A673 (cell line): Measurements from ENCODE around the gene MYO5A. TPM values are rescaled to one million over a fixed set of nuclear protein-coding genes. Genes with fewer than 3 reads are reported as not detected.

Experiments used
- BruUV-seq: library from RNA; stranded (reverse); fragments of 400-500 nt; replicated peaks from 2 replicates; lab custom pipeline; 2021; lab: Mats Ljungman, UMichigan
- CTCF ChIA-PET: fragments of 300-600 bp; sonication (Branson Sonifier 250); formaldehyde crosslinking; loops from one replicate; lab custom pipeline; 2022; ENCODE audit warnings: antibody characterized with exemption; lab: Charles Lee
- POLR2A ChIA-PET: fragments of 300-600 bp; sonication (Branson Sonifier 250); formaldehyde crosslinking; loops from one replicate; lab custom pipeline; 2022; ENCODE audit warnings: antibody characterized with exemption; ENCODE audit not compliant: low non-redundant PET; lab: Charles Lee
- DNase-seq: peaks from one replicate; pipeline ENCODE4 v3.0.0-alpha.2; 2015; ENCODE audit warnings: low spot score
- H3K27ac ChIP-seq: fragments of 200-600 bp; sonication (generic); 2 replicates; pipeline ENCODE4 v1.5.1; 2016; ENCODE audit warnings: mixed run types, low read depth, mild to moderate bottlenecking, mixed read lengths, antibody characterized with exemption, low read length; ENCODE audit not compliant: poor library complexity, severe bottlenecking
- H3K27me3 ChIP-seq: fragments of 200-600 bp; sonication (generic); replicated peaks from 2 replicates; pipeline ENCODE4 v1.6.1; 2017; ENCODE audit warnings: mixed run types, low read depth, mild to moderate bottlenecking, mixed read lengths, antibody characterized with exemption, low read length; ENCODE audit not compliant: insufficient read depth, poor library complexity
- H3K36me3 ChIP-seq: fragments of 200-600 bp; sonication (generic); 2 replicates; pipeline ENCODE4 v1.6.1; 2016; ENCODE audit warnings: mixed run types, mild to moderate bottlenecking, mixed read lengths, antibody characterized with exemption, low read length; ENCODE audit not compliant: insufficient read depth, poor library complexity, severe bottlenecking
- H3K4me1 ChIP-seq: fragments of 200-600 bp; sonication (generic); 2 replicates; pipeline ENCODE4 v1.6.1; 2017; ENCODE audit warnings: mixed run types, mild to moderate bottlenecking, mixed read lengths, antibody characterized with exemption, low read length; ENCODE audit not compliant: insufficient read depth, poor library complexity, severe bottlenecking
- H3K4me3 ChIP-seq: fragments of 200-600 bp; sonication (generic); 2 replicates; pipeline ENCODE4 v1.5.1; 2016; ENCODE audit warnings: low read depth, mixed run types, mild to moderate bottlenecking, mixed read lengths, low read length; ENCODE audit not compliant: poor library complexity, severe bottlenecking
- H3K9me3 ChIP-seq: fragments of 200-600 bp; sonication (generic); 2 replicates; pipeline ENCODE4 v1.6.1; 2016; ENCODE audit warnings: mixed run types, low read depth, mild to moderate bottlenecking, mixed read lengths, antibody characterized with exemption, low read length; ENCODE audit not compliant: poor library complexity, severe bottlenecking
- CTCF ChIP-seq: fragments of 300-800, 200-600 bp; sonication (generic); conservative IDR thresholded peaks from 2 replicates; pipeline ENCODE4 v1.5.1; 2017; ENCODE audit warnings: low read depth, mild to moderate bottlenecking, antibody characterized with exemption, low read length, moderate library complexity, mixed read lengths
- EZH2 ChIP-seq: fragments of 200-600 bp; sonication (generic); IDR thresholded peaks from 2 replicates; pipeline ENCODE4 v1.6.1; 2017; ENCODE audit warnings: borderline replicate concordance, low read depth, mild to moderate bottlenecking, mixed read lengths, antibody characterized with exemption, low read length; ENCODE audit not compliant: poor library complexity, severe bottlenecking
- intact Hi-C: fragments of 100-400 bp; cut with micrococcal nuclease; formaldehyde crosslinking; loops from one replicate; pipeline ENCODE4 v1.10.0; 2022; ENCODE audit not compliant: unreplicated experiment
- total RNA-seq: library from RNA; stranded (reverse); gene quantifications from 2 replicates; pipeline ENCODE4 v1.2.3, GENCODE V29; 2021

The MYO5A gene
- total RNA-seq, 1 experiment from 2014 or later = 16.8 TPM

GRCh38 chr15:52262364-52262763 lies 266.3 kb downstream of the MYO5A start:
- H3K27me3 ChIP-seq = no peaks in the 10 kb centered on the region
- POLR2A ChIA-PET = interaction anchor here (0.6 kb wide), 1 partner anchor 12 kb away, joined by 3 read pairs; no protein-coding TSS in a partner anchor
- no peak overlapping the region for H3K4me3 ChIP-seq
- H3K36me3 ChIP-seq = no peaks in the 10 kb centered on the region
- H3K27ac ChIP-seq = no peak overlapping the region
- no peaks in the 10 kb centered on the region for H3K9me3 ChIP-seq
- TF ChIP-seq EZH2 (no peak), CTCF (no peak)
- CTCF ChIA-PET = no interaction called here
- H3K4me1 ChIP-seq = peaks cover 5% of the 10 kb centered on the region
- BruUV-seq = no TSS peak
- DNase-seq = no peak
- intact Hi-C loops = no loop called here

- H3K27me3 ChIP-seq = no peaks in the 10 kb centered on the region
- H3K4me1 ChIP-seq = peaks cover 5% of the 10 kb centered on the region
- TF ChIP-seq EZH2 = no peak
- no peak for TF ChIP-seq CTCF
- CTCF ChIA-PET = no interaction called here
- peak; percentile 70 for DNase-seq
- no peaks in the 10 kb centered on the region for H3K36me3 ChIP-seq
- intact Hi-C loops = no loop called here
- POLR2A ChIA-PET = no interaction called here
- no TSS peak for BruUV-seq
- no peaks in the 10 kb centered on the region for H3K9me3 ChIP-seq
- H3K4me3 ChIP-seq = no peak overlapping the region
- no peak overlapping the region for H3K27ac ChIP-seq
Measured at GRCh38 chr15:52261498-52262242, 267.0 kb downstream of the MYO5A start.

- TF ChIP-seq EZH2 (no peak), CTCF (no peak)
- Histone ChIP-seq H3K27ac (no peak overlapping the region), H3K36me3 (no peaks in the 10 kb centered on the region), H3K9me3 (no peaks in the 10 kb centered on the region), H3K4me1 (peaks cover 5% of the 10 kb centered on the region), H3K27me3 (no peaks in the 10 kb centered on the region), H3K4me3 (no peak overlapping the region)
- BruUV-seq = no TSS peak
- intact Hi-C loops = no loop called here
- no peak for DNase-seq
- ChIA-PET CTCF (no interaction called here), POLR2A (no interaction called here)
Measured at GRCh38 chr15:52261026-52261425, 267.7 kb downstream of the MYO5A start.
